Left colon (tissue), 2 donors: ENCODE measurements around the gene STAT3. TPM values are rescaled to one million over a fixed set of nuclear protein-coding genes. Genes with fewer than 3 reads are reported as not detected.
"Not testable (repeated sequence)": the region's sequence is repeated elsewhere in the genome, so short reads cannot be mapped to it uniquely, and the experiment has no call there.

ENCODE experiments used
- ATAC-seq: fragments of 200-7000 bp; cut with Tn5 transposase; one replicate; pipeline ENCODE4 v1.9.1; 2020; ENCODE audit warnings: mild to moderate bottlenecking, moderate library complexity
- DNase-seq, 2 donors: peaks; one replicate each; pipeline ENCODE4 v3.0.0-alpha.2; 2020
- intact Hi-C, 2 donors: fragments of 100-400 bp; cut with DNase I in 1 of 2; cut with micrococcal nuclease in 1 of 2; formaldehyde crosslinking; loops; one replicate each; pipeline versions ENCODE4 v1.11.2 to v1.14.0; 2022; cut with DNase I, micrococcal nuclease
- total RNA-seq, 2 donors: library from RNA; stranded (reverse); fragmentation: NEBNext Ultra II Directional; extraction: Animal tissue kit (Norgen Biotek cat#: 25700); gene quantifications; one replicate each; pipeline ENCODE4 v1.2.1, GENCODE V29; 2021
- donor health status: DM: no; HTN: no; CAD: no.
- donor health status: DM: yes; HTN: yes; CAD: no.

Gene STAT3
- total RNA-seq, 2 donors from 2014 or later: 150 to 212 TPM

DNA sequence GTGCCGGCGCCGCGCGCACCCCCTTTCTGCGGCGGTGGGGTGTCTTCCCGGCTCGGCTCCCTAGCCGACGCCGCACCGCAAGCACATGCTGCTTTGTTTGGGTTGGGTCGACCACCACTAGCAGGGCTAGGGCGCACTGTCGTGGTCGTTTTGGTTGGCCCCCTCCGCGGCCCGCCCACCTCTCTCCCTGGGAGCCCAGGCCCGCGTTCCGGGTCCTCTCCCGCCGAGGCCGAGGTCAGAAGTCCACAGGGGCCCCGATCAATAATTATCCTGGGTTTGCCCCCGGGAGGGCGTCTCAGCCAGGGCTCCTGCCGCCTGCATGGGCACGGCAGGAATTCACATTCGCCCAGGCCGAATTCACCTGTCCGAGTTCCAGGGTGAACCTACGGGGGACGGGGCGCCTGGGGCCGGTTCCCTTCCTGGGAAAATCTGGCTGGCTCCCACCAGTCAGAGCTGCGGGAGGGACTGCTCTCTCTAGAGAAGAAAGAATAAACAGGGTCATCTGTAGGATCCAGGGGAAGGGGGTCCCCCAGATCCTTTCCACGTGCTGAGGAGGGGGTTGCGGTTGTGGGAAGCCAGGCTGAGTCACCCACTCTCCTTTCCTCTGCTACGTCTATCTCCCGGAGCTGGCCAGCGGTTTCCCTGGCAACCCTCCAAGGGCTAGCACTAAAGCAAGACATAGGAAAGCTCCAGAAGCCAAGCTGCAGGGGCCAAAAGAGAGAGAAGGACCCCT lies 111.5 kb downstream of the STAT3 start:
- ATAC-seq: peak; percentile 38
- intact Hi-C loops: no loop called here
- DNase-seq: peak; percentile 74 to 77

- ATAC-seq: peak; percentile 90
- DNase-seq: peak; percentile 44 to 77
- intact Hi-C loops: no loop called here
Observed at GRCh38 chr17:42276359-42276608, 112.0 kb downstream of the STAT3 start, which contains the start of gene STAT5B. TSS of gene STAT5B (minus strand) at chr17:42276391. CDS start at chr17:42232127, 44,264 bp downstream.

GRCh38 chr17:42275527-42276358 lies 112.5 kb downstream of the STAT3 start:
- DNase-seq (peak in 1 of 2 donors; percentile 35), ATAC-seq (peak; percentile 56)
- intact Hi-C loops: no loop called here

- DNase-seq: no peak
- intact Hi-C loops: no loop called here
- no peak for ATAC-seq
Observed at GRCh38 chr17:42274812-42275526, 113.3 kb downstream of the STAT3 start.

GRCh38 chr17:42274253-42274542 lies 114.0 kb downstream of the STAT3 start:
- ATAC-seq (no peak), DNase-seq (no peak)
- intact Hi-C loops: no loop called here

DNA sequence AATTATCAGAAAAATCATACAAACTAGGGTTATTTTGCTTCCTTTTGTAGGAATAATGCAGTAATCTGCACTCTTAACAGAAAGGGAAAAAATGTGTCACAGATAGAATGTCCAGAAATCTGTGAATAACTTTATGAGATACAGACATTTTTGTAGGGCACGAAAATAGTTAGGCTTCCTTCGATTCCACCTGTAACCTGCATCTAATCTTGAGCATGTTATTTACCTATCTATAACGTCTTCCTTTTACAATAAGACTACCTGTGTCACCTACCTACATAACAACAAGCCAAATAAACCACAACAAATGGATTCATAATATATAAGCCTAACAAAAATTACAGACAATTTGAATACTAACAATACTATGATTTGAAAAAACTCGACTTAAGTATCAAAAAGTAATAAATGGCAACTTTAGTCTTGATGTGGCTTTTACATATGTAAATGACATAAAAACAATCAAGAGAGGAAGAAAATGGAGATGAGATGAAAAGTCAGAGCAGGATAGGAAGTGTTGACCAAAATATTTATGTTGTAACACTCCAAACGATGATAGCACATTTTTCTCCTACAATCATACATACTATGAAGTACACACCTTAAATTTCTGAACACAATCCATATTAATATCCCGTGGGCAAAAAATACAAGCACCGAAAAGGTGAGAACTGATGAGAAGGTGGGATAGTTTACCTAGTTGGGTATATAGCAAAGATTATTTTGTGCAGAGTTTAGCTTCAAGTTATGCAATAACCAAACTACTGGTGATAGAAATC lies 114.6 kb downstream of the STAT3 start:
- intact Hi-C loops: no loop called here
- DNase-seq (no peak), ATAC-seq (no peak)

- no peak for DNase-seq
- intact Hi-C loops: no loop called here
Observed at GRCh38 chr17:42272162-42272907, 115.9 kb downstream of the STAT3 start.

DNA sequence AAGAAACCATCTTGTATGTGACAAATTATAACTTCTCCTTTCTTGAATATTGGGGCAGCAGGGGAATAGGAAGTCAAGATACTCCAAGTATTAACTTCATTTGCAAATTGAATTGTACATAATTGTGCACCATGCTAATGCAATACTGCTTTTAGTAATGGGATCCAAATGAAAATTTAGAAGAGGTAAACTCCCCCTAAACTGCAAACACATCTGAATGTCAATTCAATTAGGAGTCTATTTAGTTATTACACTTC lies 116.5 kb downstream of the STAT3 start:
- intact Hi-C loops: no loop called here
- DNase-seq: no peak
- no peak for ATAC-seq

More at GRCh38 chr17:42272162-42272907, 115.9 kb downstream of the STAT3 start:
- ATAC-seq: no peak

- intact Hi-C loops: no loop called here
- no peak for DNase-seq
- ATAC-seq: no peak
Observed at GRCh38 chr17:42271006-42271778, 117.0 kb downstream of the STAT3 start.

GRCh38 chr17:42270596-42270995 lies 117.6 kb downstream of the STAT3 start:
- intact Hi-C loops: no loop called here
- DNase-seq: no peak
- ATAC-seq: no peak

DNA sequence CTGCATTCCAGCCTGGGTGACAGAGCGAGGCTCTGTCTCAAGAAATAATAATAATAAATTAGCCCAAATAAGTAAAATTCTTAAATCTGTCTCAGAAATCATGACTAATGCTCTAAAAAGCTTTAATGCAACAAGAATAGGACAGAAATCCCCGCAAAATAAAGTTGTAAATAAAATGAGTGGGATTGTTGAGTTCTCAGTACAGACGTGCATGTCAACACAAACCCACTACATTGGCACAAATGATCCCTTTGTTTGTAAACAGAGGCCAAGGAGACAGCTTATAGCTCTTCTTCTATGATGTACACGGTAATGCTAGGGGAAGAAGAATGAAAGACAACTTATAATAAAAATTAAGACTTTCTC lies 118.1 kb downstream of the STAT3 start:
- intact Hi-C loops: no loop called here

GRCh38 chr17:42268236-42268635 lies 120.0 kb downstream of the STAT3 start:
- no peak for ATAC-seq
- intact Hi-C loops: no loop called here
- no peak for DNase-seq

More for the DNA sequence above, 118.1 kb downstream of the STAT3 start:
- DNase-seq (no peak), ATAC-seq (no peak)

DNA sequence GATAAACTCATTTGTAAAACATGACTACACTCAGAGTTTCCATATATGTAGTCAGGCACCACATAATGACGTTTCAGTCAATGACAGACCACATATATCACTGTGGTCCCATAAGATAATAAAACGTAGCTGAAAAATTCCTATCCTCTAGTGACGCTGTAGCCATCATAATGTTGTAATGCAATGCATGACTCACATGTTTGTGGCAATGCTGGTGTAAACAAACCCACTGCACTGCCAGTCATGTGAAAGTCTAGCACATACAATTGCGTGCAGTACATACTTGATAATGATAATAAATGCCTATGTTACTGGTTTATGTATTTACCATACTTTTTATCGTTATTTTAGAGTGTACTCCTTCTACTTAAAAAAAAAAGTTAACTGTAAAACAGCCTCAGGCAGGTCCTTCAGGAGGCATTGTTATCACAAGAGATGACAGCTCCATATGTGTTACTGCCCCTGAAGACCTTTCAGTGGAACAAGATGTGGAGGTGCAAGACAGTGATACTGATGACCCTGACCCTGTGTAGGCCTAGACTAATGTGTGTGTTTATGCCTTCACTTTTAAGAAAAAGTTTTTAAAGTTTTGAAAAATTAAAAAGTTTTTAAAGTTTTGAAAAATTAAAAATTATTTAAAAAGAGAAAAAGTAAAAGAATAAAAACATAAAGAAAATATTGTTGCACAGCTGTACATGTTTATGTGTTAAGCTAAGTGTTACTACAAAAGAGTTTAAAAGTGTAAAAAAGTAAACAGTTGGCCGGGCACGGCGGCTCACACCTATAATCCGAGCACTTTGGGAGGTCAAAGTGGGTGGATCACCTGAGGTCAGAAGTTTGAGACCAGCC lies 121.1 kb downstream of the STAT3 start:
- intact Hi-C loops: no loop called here
- ATAC-seq (no peak), DNase-seq (no peak)

- no peak for DNase-seq
Observed at GRCh38 chr17:42266462-42266861, 121.8 kb downstream of the STAT3 start.

DNA sequence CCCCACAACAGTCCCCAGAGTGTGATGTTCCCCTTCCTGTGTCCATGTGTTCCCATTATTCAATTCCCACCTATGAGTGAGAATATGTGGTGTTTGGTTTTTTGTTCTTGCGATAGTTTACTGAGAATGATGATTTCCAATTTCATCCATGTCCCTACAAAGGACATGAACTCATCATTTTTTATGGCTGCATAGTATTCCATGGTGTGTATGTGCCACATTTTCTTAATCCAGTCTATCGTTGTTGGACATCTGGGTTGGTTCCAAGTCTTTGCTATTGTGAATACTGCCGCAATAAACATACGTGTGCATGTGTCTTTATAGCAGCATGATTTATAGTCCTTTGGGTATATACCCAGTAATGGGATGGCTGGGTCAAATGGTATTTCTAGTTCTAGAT lies 123.9 kb downstream of the STAT3 start:
- intact Hi-C loops, DNase-seq, ATAC-seq: not testable (repeated sequence)

More at GRCh38 chr17:42266462-42266861, 121.8 kb downstream of the STAT3 start:
- no peak for ATAC-seq
- intact Hi-C loops: no loop called here
